Activated CD4-positive, alpha-beta T cell treated with anti-CD3 and anti-CD28 coated beads, Interleukin-10, Interleukin-2, amounts not matched to agents 100 ng/mL and 50 ng/mL, durations not matched to agents 16 hours and 8 hours (primary cell): ENCODE data around the gene PHF19.

Experiments used
- DNase-seq: peaks from one replicate; pipeline ENCODE4 v3.0.0-alpha.2; 2020

The PHF19 gene

GRCh38 chr9:120891884-120892747, 15.1 kb upstream of the PHF19 start:
- DNase-seq, result peak; percentile 70

DNA sequence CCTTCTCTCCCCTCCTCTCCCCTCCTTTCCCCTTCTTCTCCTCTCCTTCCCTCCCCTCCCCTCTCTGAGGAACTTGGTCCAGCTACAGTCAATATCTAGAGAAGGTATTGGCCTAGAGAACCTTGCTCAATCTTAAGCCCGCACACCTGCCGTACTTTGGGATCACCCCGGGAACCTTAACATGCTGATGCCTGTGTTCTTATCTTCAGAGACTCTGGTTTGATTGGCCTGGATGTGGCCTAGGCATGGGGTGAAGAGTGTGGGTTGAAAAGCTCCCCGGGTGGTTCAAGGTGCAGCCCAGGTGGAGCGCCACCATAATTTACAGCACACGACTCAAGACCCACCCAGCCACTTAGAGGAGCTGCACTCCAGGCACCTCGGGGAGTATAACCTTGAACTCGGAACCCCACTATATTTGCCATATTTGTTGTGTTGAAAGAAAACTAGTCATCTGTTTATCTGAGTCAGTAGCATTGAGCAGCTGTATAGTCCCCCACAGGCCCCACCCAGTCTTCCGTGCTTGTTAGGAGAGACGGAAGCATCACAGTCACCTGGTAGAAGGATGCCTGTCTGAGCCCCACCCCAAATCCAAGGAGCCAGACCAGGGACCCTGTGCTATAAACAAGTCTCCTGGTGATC, 14.4 kb upstream of the PHF19 start:
- DNase-seq, result peak; percentile 89

DNA sequence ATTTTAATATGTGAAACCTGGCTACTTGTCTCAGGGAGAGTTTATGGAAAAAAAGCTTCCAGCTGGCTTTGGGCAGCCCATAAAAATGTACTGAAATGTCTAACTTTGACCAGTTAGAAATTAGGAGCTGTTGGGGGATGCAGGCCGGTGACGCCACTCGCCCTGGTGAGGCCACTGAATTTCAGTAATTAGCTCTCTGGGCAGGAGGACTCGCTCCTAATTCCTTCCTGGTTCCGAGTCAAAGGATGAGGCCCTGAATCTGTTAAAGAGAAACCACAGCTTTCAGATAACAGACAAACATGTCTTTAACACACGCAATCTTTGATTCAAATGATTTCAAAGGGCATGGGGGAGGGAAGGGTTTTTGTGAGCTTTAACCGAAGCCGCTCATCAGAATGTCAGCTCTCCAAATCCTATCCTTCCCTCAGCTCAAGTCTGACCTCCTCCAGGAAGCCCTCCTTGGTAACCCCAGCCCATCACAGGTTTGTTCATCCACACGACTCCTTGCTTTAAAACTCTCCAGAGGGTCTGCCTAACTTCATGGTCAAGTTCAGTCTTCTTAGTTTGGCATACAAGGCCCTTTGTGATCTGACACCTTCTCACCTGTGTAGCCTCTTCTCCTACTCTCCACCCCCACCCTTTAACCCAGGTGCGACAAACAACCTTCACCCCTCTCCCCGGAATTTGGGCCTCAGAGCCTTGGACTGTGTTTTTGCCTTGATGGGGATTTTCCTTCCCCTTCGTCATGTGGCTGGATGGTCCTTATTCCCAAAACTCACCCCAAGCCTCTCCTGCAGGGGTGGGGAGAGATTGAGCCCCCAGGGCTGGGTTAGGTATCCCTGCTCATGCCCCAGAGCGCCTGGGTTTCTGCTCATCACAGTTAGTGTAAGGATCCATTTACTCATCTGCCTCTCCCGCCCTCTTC, 13.6 kb upstream of the PHF19 start:
- peak; percentile 85 for DNase-seq

GRCh38 chr9:120889606-120890271, 12.8 kb upstream of the PHF19 start:
- no peak for DNase-seq

DNA sequence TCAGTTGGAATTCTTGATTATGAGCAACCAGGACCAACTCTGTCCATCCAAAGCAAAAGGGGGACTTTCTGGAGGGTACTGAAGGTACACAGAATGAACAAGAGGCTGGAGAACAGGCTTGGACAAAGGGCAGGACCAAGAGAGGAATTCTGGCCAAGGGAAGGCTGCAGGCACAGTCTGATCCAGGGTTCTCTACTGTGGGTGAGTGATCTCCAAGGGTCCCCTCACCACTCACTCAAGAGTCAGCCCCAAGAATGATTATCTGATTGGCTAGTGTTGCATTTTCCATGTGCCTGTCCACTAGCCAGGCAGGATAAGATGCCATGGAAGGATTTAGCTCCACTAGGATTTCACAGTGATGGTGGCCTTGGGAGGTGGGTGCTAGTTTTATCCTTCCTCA, 11.6 kb upstream of the PHF19 start:
- no peak for DNase-seq

GRCh38 chr9:120886490-120886967, 9.5 kb upstream of the PHF19 start:
- no peak for DNase-seq

DNA sequence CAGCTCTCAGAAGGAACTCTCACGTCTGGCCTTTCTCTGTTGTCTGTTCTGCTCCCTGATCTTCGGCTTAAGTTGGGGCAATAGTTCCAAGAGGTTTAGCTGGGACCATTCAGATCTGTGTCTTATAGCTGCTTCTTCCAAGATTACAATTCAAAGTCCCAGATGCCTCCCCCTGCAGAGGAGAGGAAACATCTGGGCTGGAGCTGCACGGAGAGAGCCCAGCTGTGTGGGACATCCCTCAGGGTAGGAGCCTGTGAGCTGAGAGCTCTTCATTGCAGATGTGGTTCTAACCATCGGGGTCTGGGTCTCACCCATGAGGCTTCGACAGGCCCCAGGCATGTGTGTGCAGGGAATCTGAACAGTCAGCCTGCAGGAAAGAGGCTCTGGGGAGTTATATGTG, 9.0 kb upstream of the PHF19 start:
- no peak for DNase-seq

- no peak for DNase-seq
Measured at GRCh38 chr9:120885457-120885856, 8.5 kb upstream of the PHF19 start.

- no peak for DNase-seq
Measured at GRCh38 chr9:120883608-120883996, 6.6 kb upstream of the PHF19 start.

- DNase-seq, result peak; percentile 8
Measured at GRCh38 chr9:120882935-120883607, 6.1 kb upstream of the PHF19 start.

GRCh38 chr9:120879446-120879845, 2.5 kb upstream of the PHF19 start:
- DNase-seq, result no peak

GRCh38 chr9:120878188-120879130, 1.5 kb upstream of the PHF19 start:
- peak; percentile 60 for DNase-seq

DNA sequence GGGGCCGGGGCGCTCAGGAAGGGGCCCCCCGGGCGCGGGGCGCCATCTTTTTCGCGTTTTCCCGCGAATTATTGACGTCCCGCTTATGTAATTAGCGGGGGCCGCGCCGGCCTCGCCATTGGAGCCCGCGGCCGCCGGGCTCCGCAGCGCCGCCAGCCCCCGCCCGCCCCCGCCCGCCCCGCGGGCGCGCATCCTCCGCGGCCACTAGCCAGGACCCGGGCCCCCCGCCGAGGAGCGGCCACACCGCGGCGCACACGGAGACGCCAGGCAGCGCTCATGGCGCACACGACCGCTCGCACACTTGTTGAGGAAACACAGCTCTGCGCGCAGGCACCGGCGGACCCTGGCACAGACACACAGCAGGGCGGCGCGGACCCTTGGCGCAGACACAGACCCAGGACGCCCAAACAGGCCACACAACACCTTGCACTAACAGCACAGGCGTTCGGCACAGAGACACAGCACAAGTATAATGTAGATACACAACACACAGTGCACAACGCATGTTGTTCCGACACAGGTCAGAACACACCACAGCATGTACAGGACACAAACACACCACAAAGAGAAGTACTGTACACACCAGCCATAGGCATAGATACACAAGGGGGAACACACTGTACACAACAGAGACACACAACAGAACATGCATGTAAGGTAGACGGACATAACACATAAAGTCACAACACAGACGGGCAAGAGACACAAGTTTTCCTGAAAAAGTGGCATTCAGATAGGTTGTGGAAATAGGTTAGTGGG, 467 bp upstream of the PHF19 start:
- peak; percentile 88 for DNase-seq

- peak; percentile 98 for DNase-seq
Measured at GRCh38 chr9:120875954-120876841, 790 bp downstream of the PHF19 start.

- no peak for DNase-seq
Measured at GRCh38 chr9:120875643-120875953, 1.4 kb downstream of the PHF19 start.

- DNase-seq, result no peak
Measured at GRCh38 chr9:120875195-120875565, 1.8 kb downstream of the PHF19 start.

DNA sequence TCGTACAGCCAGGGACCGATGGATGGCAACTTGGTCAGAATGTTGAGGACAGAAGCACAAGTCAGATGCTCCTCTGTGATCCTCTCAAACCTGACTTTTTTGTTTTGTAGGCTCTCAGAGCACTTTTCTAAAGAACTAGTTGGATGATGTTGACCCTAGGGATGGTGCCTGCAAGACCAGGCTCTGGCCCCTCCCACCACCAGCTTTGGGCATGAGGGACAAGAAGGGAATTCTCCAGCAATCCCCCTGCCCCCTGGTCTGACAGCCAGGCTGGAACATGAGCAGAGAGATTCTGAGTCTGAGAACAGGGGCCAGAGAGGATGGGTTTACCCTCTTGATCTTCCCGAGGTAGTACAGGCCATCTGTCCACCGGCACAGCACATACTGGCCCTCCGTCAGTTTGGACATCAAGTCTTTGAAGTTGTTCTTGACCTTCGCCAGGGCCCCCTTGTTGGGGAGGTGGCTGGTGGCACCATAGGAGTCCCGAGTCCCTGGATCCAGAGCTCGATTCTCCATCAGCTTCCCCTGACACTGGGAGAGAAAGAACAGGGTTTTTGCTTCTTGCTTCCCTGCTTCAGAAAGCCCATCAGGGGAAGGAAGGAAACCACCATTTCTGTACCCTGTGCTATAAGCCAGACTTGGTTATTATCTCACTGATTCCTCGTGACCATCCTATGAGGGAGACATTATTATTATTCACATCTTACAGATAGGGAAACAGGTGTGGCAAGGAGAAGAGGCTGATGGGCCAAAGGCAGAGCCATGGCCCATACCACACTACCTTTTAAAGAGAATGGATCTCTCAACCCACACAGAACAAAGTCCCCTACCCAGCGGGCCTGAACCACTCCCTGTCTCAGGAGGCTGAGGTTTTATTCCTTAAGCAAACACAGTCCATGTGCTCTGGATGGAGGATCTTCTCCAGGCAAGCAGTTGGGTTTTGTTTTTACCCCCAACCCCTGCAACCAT, 2.5 kb downstream of the PHF19 start:
- no peak for DNase-seq

DNA sequence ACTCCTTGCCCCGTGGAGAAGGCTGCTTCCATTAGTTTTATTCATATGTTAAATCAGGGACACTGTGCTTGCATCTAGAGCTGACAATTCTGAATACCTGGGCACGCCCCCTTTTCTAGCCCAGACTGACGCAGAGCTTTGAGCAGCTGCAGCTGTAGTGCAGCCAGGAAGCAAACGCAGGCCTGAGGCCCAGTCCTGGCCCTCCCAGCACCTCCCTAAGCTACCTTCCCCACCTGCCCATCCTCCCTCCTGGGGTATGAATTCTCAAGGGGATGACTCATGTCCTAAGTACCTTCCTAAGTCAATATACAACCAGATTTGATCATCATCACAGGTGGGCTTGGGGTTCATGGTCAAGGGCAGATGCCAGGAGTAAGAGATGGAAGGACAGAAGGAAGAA, 3.5 kb downstream of the PHF19 start:
- no peak for DNase-seq
